Stimulated activated CD4-positive, alpha-beta T cell treated with anti-CD3 and anti-CD28 coated beads, Interleukin-1b, Interleukin-23, amount 100 ng/mL, for 48 hours (primary cell): Measurements from ENCODE around the gene LRRC23.
A peak's percentile ranks its signal among the peaks of the same experiment; 100 is the strongest.

Experiments used
- DNase-seq: peaks from one replicate; pipeline ENCODE4 v3.0.0-alpha.2; 2020

LRRC23 gene

GRCh38 chr12:6927379-6928021, 22.9 kb downstream of the LRRC23 start, which contains the start of gene ATN1:
Gene ATN1, plus strand, starts transcription at chr12:6927959. Its CDS starts 6,043 bp downstream, at chr12:6934002.
- no peak for DNase-seq

- no peak for DNase-seq
Measured at GRCh38 chr12:6928022-6928702, 23.5 kb downstream of the LRRC23 start.

GRCh38 chr12:6928703-6929407, 24.2 kb downstream of the LRRC23 start:
- DNase-seq, result no peak

DNA sequence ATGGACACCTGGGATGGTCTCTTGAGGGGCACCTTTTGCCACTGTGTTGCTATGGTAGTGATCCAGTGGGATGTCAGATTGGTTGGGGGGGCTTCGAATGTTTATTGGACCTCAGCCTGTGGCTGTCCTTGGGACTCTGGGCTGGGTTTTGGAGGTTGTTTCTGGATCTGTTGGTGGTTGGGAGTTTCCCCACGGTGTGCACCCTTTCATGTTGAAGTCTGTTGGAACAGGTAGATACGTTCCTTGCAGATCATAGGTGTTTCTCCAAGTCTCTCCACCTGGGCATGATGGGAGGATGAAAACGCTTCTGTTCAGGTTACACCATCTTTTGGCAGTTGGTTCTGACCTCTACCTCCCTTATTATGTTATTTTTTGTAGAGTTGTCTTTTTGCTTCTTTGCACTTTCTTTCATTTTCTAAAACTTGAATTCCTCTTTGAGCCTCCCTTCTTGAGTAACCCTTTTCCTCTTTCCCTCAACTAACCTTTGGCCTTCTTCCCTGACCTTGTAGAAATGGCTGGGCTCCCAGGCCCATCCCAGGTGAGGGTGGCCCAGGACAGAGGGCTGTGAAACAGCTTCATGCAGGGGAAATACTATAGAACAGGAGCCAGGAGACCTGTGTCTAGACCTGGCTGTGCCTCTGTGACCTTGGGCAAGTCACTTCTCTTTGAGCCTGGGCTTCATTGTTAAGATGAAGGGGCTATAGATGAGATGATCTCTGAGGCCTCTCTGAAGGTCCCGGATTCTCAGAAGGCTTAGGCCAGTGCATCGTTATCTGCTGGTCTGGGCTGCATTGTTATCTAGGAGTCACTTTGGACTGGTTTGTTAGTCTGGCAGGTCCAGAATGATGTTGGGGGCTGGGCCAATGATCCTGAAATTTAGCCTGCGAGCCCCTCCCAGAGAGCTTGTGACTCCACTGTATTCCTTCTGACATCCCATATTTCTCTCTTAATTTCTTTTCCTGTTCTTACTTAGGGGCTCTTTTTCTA, 25.1 kb downstream of the LRRC23 start:
- no peak for DNase-seq

- DNase-seq, result no peak
Measured at GRCh38 chr12:6932766-6933165, 28.1 kb downstream of the LRRC23 start.

GRCh38 chr12:6934110-6934509, 29.5 kb downstream of the LRRC23 start:
- no peak for DNase-seq

DNA sequence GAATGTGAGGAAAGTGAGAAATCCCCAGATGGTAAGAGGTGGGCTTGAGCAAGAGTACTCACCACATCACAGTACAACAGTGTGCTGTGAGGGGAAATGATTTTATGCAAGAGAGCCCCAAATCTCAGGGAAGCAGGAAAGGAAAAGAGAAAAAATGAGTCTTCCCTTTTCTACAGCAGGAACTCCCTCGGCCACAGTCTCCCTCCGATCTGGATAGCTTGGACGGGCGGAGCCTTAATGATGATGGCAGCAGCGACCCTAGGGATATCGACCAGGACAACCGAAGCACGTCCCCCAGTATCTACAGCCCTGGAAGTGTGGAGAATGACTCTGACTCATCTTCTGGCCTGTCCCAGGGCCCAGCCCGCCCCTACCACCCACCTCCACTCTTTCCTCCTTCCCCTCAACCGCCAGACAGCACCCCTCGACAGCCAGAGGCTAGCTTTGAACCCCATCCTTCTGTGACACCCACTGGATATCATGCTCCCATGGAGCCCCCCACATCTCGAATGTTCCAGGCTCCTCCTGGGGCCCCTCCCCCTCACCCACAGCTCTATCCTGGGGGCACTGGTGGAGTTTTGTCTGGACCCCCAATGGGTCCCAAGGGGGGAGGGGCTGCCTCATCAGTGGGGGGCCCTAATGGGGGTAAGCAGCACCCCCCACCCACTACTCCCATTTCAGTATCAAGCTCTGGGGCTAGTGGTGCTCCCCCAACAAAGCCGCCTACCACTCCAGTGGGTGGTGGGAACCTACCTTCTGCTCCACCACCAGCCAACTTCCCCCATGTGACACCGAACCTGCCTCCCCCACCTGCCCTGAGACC, 31.0 kb downstream of the LRRC23 start:
- DNase-seq, result no peak

- no peak for DNase-seq
Measured at GRCh38 chr12:6936194-6936635, 31.6 kb downstream of the LRRC23 start.

DNA sequence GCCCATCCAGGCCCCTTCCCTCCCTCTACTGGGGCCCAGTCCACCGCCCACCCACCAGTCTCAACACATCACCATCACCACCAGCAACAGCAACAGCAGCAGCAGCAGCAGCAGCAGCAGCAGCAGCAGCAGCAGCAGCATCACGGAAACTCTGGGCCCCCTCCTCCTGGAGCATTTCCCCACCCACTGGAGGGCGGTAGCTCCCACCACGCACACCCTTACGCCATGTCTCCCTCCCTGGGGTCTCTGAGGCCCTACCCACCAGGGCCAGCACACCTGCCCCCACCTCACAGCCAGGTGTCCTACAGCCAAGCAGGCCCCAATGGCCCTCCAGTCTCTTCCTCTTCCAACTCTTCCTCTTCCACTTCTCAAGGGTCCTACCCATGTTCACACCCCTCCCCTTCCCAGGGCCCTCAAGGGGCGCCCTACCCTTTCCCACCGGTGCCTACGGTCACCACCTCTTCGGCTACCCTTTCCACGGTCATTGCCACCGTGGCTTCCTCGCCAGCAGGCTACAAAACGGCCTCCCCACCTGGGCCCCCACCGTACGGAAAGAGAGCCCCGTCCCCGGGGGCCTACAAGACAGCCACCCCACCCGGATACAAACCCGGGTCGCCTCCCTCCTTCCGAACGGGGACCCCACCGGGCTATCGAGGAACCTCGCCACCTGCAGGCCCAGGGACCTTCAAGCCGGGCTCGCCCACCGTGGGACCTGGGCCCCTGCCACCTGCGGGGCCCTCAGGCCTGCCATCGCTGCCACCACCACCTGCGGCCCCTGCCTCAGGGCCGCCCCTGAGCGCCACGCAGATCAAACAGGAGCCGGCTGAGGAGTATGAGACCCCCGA, 32.2 kb downstream of the LRRC23 start:
- DNase-seq, result peak; percentile 67

DNA sequence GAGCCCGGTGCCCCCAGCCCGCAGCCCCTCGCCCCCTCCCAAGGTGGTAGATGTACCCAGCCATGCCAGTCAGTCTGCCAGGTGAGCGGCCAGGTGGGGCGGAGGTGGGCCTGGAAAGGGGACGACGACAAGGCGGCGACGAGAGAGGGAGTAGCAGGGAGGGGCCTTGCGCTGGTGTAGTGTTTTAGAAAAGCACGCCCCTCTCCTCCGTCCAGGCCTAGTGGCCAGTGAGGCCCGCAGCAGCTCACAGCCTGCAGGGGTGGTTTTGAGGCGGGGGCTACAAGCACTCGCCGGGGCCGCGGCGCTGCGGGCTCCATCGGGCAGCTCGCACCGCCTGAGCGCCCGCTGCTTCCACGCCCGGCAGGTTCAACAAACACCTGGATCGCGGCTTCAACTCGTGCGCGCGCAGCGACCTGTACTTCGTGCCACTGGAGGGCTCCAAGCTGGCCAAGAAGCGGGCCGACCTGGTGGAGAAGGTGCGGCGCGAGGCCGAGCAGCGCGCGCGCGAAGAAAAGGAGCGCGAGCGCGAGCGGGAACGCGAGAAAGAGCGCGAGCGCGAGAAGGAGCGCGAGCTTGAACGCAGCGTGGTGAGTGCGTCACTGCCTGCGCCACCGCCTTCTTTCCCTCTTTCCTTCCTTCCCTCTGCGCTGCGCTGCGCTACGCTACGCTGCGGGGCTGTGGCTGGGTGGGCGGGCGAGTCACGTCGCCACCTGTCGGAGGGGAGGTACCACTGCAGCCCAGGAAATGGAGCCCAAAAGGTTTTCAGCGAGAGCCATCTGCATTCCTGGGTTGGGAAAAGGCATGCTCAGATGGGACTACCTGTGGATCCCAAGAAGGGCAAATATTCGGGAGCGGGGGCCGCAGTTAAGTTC, 33.1 kb downstream of the LRRC23 start:
- peak; percentile 95 for DNase-seq

- no peak for DNase-seq
Measured at GRCh38 chr12:6938353-6939190, 34.0 kb downstream of the LRRC23 start.

GRCh38 chr12:6939191-6939540, 34.5 kb downstream of the LRRC23 start:
- no peak for DNase-seq

DNA sequence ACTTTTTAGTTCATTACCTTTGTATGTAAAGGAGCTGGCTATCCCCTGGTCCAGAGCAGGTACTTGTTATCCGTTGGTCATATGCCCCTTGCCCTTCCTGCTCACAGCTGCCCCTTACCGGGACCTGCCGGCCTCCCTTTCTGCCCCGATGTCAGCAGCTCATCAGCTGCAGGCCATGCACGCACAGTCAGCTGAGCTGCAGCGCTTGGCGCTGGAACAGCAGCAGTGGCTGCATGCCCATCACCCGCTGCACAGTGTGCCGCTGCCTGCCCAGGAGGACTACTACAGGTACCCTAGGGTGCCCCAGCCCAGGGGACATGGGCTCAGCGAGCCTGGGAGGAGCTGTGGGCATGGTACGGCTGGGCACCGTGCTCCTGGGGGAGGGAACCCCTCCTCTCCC, 36.6 kb downstream of the LRRC23 start:
- DNase-seq, result no peak

- no peak for DNase-seq
Measured at GRCh38 chr12:6941782-6942181, 37.2 kb downstream of the LRRC23 start.

DNA sequence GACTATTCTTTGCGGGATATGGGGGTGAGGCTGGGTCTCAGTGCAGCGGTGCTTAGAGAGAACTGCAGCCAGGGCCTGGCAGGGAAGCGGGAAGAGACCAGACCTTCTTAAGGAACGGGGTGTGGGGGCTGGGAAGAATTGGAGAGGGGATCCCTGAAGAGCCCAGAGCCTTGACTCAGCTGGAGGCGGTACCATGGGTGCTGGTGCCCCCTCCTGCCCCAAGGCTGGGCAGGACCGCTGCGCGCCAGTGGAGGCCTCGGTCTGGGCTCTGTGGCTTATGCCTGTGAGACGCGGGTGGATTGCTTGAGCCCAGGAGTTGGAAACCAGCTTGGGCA, 37.7 kb downstream of the LRRC23 start:
- DNase-seq, result no peak

GRCh38 chr12:6943389-6943721, 38.7 kb downstream of the LRRC23 start:
- peak; percentile 79 for DNase-seq

- peak; percentile 90 for DNase-seq
Measured at GRCh38 chr12:6943722-6944380, 39.2 kb downstream of the LRRC23 start, which contains the start of the genes C12orf57 and RNU7-1. Gene C12orf57, plus strand, starts transcription at chr12:6944022. Its CDS starts 100 bp downstream, at chr12:6944122. Gene RNU7-1, plus strand, starts transcription at chr12:6943816.
